NCI-H2227 (cell line): ENCODE measurements around the gene DUSP9.

Experiments used
- DNase-seq: peaks from one replicate; lab custom pipeline; 2025; ENCODE audit not compliant: unreplicated experiment; lab: John Stamatoyannopoulos, UW

DUSP9 gene

GRCh38 chrX:153635788-153636668, 11.0 kb upstream of the DUSP9 start:
- peak; percentile 9 for DNase-seq

- no peak for DNase-seq
Measured at GRCh38 chrX:153636716-153637115, 10.3 kb upstream of the DUSP9 start.

- no peak for DNase-seq
Measured at GRCh38 chrX:153637121-153638040, 9.6 kb upstream of the DUSP9 start.

DNA sequence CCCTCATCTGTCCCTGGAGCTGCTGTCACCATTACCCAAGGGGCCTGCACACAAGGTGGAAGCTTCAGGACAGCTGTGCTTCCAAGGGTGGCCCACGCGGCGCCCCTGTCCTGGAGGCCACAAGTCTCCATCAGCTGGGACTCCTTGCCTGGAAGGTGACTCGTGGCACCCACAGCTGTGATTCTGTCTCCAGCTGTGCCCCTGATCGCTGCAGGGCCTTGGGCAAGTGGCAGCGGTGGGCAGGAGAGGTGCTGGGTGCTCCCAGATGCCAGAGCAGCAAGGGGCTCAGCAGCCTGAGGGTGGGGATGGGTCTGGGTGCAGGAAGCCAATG, 9.0 kb upstream of the DUSP9 start:
- DNase-seq = no peak

GRCh38 chrX:153638436-153639176, 8.4 kb upstream of the DUSP9 start:
- no peak for DNase-seq

DNA sequence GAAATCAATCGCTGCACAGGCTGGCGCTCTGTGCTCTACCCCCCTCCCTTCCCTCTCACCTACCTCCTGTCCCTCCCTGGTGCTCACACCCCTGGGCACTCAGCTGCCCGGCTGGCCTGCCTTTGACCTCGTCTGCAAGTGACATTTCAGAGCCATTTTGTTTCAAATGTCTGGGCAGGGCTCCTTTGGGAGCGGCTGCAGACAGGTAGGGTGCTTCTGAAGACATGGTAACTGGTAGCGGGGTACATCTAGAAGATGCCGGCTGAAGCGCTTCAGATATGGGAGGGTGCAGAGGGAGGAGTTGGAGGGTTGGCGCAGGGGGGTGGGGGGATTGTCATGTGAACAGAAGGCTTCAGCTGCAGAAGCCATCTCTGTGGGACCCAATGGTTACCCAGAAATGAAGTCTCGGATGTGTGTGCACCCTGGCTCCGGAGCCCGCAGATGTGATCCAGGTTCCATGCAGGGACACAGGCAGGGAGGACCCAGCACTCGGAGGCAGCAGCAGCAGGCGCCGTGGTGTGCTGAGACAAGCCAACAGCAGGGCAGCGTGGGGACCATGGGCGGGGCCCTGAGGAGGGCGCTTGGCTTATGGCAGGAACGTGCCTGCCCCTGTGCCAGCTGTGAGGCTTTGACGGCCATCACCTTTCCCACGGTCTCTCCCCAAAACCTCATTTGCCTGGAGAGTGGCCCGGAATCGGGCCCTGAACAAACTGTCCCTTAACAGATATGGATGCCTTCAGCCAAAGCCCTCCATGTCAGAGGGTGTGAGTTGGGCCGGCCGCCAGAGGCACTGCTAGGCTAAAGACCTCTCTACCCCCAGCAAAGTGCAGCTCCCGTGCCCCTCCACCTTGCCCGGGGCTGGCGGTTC, 7.6 kb upstream of the DUSP9 start:
- DNase-seq = no peak

GRCh38 chrX:153640045-153640686, 6.8 kb upstream of the DUSP9 start:
- DNase-seq = no peak

DNA sequence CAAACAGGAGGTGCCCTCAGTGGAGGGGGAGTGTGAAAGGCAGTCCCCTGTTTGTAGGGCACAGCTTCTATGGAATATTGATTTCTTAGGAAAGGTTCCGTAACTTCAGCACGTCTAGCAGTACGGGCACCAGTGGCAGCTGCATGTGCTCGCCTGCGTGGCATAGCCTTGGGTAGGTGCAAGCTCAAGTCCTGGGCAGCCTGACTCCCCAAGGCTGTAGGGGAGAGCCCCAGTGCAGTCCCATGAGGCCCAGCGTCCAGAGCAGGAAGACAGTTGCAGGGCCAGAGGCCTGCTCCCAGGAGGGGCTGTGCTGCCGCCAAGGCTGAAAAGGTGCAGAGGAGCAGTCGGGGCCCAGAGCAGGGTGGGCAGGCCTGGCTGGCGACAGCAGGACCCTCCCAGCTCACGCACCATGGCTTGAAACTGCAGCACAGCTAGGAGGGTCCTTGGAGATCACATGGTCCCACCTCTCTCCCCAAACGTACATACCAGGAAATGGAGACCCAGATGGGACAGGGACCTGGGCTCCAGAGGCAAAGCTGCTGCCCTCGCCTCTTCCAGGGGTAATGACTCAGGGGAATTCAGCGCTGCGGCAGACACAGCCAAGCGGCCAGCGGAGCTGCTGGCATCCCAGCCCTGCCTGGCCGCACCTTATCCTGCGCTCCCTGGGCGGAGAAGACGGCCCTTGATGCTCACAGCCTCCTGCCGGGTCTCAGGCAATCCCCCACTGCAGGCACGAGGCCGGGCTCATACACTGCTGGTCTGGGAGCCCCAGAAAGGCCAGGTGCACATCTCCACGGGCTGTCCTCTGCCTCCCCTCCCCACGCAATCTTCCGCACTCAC, 6.0 kb upstream of the DUSP9 start:
- no peak for DNase-seq

DNA sequence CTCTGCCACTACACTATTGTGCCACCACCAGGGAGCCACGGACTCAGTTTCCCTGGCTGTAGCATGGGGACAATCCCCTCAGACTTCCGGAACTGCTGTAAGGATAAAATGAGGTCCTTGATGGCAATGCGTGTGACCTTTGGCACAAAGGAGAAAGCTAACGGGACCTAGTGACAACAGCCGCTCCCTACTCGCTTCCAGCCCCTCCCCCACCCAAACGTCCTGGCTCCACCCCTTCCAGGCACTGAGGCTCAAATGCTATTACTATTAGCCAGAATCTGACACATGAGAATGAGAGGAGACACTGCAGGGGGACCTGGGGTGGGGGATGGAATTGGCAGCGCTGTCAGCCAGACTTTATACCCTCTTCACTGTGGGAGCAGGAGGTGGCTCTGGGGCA, 5.4 kb upstream of the DUSP9 start:
- DNase-seq = peak; percentile 14

GRCh38 chrX:153642051-153642654, 4.8 kb upstream of the DUSP9 start:
- DNase-seq = peak; percentile 52

DNA sequence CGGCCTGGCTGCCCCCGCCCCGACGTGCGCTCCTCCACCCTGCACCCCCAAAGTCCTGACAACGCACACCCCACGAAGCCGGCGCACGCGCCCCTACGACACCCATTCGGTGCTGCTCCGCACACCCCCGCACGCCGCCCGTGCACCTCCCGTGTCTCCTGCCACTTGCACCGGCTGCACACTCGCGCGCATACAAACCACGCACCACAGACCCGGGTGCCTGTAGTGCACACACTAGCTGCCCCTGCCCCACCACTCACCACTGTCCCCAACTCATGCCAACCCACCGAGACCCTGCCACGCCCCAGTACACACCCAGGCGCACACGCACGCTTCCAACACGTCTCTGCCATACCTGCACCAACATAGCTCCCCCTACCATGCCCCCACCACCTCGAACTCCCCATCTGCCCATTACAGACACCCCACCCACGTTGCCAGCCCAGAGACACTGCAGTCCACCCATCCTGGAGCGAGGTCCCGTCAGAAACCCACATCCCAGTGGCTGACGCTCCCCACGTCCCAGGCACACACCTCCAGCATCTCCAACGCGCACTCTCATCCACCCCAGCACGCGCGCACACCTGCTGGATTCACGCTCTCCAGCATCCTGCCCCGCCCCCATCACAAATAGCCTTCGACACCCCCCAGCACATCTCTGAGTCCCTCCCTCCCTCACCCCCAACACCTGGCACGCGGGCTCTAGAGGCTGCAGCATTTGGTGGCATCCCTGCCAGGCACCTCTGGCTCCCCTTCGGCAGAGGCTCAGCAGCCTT, 4.2 kb upstream of the DUSP9 start:
- DNase-seq = no peak

DNA sequence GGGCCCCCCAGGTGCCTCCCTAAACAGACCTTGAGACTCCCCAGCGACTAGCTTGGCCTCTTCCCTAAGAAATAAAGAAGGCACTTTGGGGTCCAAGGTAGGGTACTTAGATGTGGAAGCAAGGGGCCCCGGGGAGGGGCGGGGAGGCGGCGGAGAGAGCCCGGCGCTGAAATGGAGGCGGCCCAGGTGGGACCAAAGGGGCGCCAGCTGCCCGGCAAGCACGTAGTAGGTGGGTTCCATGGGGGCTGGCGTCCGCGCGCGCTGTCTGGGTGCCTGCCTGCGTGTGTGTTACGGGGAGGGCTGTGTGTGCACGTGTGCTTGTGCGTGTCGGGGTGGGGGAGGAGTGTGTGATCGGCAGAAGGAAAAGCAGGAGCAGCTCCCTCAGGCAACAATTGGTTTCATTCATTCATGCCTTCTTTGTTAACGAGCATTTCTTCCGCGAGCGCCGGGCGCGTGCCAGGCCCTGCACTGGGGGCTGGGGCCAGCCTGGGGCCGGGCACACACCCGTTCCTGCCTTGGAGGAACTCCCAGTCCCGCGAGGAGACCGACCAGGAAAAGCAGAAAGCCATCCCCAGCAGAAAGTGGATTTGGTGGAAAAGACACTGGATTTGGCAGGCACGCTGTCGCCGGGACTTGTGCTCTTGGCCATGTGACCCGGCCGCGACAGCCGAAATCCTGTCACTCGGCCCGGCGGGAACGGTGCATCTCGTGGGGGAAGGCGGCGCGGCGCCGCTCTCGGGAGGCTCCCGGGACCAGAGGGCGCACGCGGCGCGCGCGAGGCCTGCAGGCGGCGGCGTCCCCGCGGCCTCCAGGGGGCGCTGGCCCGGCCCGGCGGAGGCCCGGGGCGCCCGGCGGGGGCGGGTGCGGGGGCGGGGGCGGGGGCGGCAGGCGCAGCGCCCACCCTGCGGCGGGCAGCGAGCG, 3.3 kb upstream of the DUSP9 start:
- DNase-seq = peak; percentile 42

DNA sequence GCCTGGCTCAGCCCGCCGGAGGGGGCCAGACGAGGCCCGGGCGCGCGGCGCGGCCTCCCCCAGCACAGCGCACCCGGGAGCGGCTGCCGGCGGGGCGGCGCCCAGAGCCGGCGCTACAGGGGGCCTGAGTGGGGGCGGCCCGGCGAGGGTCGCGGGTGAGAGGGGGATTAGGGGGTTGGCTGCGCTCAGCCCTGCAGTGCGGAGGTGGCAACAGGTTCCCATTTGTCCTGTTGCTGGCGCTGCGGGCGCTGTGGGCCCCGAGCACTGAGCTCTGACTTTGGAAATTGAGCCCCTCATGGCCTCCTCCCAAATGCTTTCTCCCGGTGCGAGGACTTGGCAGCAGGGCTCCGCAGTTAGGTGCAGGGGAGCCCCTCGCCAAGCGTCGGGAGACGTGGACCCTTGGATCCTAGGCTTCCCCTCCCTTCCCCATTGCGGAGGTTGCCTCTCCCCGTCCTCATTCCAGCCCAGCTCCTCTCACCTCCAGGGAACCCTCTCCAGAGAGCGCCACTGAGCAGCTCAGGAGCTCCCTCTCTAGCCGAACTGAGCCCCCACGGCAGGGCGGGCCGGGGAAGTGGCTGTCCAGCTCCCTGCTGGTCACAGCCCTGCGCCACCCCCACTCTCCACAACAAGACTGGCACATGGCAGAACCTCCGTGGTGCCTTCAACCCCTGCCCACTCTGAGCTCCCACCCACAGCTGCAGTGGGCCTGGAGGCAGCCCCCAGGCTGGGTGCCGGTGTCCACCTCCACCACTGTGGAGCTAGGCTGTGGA, 2.5 kb upstream of the DUSP9 start:
- peak; percentile 42 for DNase-seq

DNA sequence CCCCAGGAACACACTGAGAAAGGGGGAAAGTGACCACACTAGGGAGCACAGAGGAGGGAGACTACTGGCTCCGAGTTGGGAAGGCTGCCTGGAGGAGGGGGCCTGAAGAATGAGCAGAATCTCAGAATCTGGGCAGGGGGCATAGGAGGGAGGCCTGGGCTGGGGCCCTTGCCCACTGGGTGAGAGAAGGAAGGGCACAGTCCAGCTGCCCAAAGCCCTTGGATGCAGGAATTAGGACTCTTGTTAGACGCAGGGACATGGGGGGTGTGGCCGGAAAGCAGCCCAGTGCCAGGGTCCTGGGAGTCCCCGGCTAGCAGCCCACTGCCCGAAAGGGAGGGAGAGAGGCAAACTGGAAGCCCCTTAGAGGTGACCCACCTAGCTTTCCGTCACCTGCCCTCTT, 1.9 kb upstream of the DUSP9 start:
- DNase-seq = no peak

GRCh38 chrX:153645921-153646488, 998 bp upstream of the DUSP9 start:
- DNase-seq = no peak
